ENCODE data around the gene INSIG1. TPM values are rescaled to one million over a fixed set of nuclear protein-coding genes. Genes with fewer than 3 reads are reported as not detected.
A peak's percentile ranks its signal among the peaks of the same experiment; 100 is the strongest.

INSIG1 gene
- total and polyA plus RNA-seq, 4 donors: 118 to 219 (median 193) TPM

DNA sequence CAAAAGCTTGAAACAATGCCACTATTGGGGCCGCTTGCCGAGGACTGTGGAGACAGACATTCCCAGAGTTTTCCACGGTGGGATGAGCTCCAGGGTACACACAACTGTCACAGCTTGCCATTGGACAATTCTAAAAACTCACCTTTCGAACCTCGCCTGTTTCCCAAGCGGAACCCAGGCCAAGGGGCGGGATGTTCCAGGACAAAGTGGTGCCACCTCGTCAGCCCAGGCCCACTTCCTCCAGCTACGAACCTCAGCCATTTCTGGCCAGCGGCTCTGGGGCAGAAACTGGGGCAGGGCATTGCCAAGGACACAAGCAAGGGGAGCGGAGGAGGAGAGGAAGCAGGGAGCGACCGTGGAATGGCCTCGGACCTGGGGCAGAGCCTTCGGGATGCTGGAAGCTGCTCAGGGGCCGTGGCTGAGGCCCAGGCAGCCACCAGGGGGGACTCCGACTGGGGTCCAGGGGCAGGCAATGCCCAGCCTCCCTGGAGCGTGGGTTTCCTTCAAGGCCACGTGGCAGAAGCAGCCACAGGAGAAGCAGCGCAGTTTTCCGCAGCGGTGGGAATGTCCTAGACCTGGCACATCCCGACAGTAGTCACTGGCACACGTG, 44.7 kb upstream of the INSIG1 start (continued):
- TF ChIP-seq GABPA (IDR thresholded peaks at IDR 0.05 in 1 of 2, conservative IDR thresholded peaks at IDR 0.05 in 1 of 2) (peak in 1 of 2 donors; percentile 63), HNF4A (conservative IDR thresholded peaks at IDR 0.05) (peak; percentile 89 to 93), RAD21 (IDR thresholded peaks at IDR 0.05) (peak; percentile 23 to 67), FOXA2 (IDR thresholded peaks at IDR 0.05) (peak; percentile 86), YY1 (IDR thresholded peaks at IDR 0.05) (peak; percentile 91), RXRA (IDR thresholded peaks at IDR 0.05) (peak; percentile 96 to 97), EGR1 (IDR thresholded peaks at IDR 0.05; ENCODE audit: low read depth in 2 of 2) (peak in 1 of 2 donors; percentile 48)
- TF ChIP-seq, protein P1, sequence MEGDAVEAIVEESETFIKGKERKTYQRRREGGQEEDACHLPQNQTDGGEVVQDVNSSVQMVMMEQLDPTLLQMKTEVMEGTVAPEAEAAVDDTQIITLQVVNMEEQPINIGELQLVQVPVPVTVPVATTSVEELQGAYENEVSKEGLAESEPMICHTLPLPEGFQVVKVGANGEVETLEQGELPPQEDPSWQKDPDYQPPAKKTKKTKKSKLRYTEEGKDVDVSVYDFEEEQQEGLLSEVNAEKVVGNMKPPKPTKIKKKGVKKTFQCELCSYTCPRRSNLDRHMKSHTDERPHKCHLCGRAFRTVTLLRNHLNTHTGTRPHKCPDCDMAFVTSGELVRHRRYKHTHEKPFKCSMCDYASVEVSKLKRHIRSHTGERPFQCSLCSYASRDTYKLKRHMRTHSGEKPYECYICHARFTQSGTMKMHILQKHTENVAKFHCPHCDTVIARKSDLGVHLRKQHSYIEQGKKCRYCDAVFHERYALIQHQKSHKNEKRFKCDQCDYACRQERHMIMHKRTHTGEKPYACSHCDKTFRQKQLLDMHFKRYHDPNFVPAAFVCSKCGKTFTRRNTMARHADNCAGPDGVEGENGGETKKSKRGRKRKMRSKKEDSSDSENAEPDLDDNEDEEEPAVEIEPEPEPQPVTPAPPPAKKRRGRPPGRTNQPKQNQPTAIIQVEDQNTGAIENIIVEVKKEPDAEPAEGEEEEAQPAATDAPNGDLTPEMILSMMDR (IDR thresholded peaks at IDR 0.05; ENCODE audit: low read depth, low read length, missing input control): no peak

DNA sequence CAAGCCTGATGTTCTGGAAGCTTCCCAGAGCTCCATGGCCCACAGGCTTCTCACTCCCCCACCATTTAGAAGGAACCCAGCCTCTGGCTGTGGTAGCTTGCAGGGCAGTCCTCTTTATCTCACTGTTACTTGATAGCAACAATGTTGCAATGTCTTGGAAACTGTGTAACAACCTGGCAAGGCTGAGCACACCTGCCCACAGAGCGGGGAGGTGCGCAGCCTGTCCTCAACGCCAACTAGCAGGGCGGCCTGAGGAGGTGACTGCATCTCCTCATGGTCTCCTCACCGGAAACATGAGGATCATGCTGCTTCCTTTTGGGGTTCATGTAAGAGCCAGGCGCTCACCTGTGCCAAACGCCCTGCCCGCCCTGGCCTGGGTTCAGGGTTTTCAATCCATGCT, 43.7 kb upstream of the INSIG1 start:
- Histone ChIP-seq H3K27me3 (ENCODE audit: control insufficient read depth in 4 of 4, insufficient read depth in 4 of 4, low read length in 3 of 4) (no peaks in the 10 kb centered on the region), H3K9ac (ENCODE audit: low read depth in 1 of 2, low read length in 2 of 2) (peak overlapping the region; percentile 89 to 94), H3K27ac (ENCODE audit: low read depth in 1 of 2, low read length in 2 of 2) (peak overlapping the region; percentile 97 to 98), H3K4me1 (ENCODE audit: control insufficient read depth in 4 of 4, insufficient read depth in 4 of 4, low read length in 3 of 4) (peaks cover 4 to 44% (median 20%) of the 10 kb centered on the region in 4 donors), H3K4me3 (ENCODE audit: low read depth in 1 of 3, low read length in 3 of 3) (peak overlapping the region; percentile 61 to 89 (median 78)), H3K36me3 (ENCODE audit: control insufficient read depth in 4 of 4, insufficient read depth in 3 of 4, low read depth in 1 of 4, low read length in 3 of 4) (peaks cover 2 to 6% (median 4%) of the 10 kb centered on the region in 4 donors), H3K9me3 (ENCODE audit: control insufficient read depth in 4 of 4, low read length in 3 of 4) (no peaks in the 10 kb centered on the region)
- WGBS: 39% methylated on average over 8 of the region's 8 CpGs
- TF ChIP-seq HNF4G (IDR thresholded peaks at IDR 0.05): no peak
- TF ChIP-seq JUND (IDR thresholded peaks at IDR 0.05): peak in 1 of 2 donors; percentile 76
- TF ChIP-seq EGR1 (IDR thresholded peaks at IDR 0.05; ENCODE audit: low read depth in 2 of 2): peak in 1 of 2 donors; percentile 35
- TF ChIP-seq FOXA1 (IDR thresholded peaks at IDR 0.05): no peak
- TF ChIP-seq HNF4A (conservative IDR thresholded peaks at IDR 0.05): peak; percentile 50 to 74
- TF ChIP-seq NR2F2 (IDR thresholded peaks at IDR 0.05): no peak
- TF ChIP-seq, protein P2, sequence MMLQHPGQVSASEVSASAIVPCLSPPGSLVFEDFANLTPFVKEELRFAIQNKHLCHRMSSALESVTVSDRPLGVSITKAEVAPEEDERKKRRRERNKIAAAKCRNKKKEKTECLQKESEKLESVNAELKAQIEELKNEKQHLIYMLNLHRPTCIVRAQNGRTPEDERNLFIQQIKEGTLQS (IDR thresholded peaks at IDR 0.05): no peak
- TF ChIP-seq TAF1 (conservative IDR thresholded peaks at IDR 0.05): peak; percentile 92
- TF ChIP-seq, protein P1 (IDR thresholded peaks at IDR 0.05; ENCODE audit: low read depth, low read length, missing input control): peak; percentile 5
- TF ChIP-seq YY1 (IDR thresholded peaks at IDR 0.05): peak; percentile 86
- peak; percentile 54 for TF ChIP-seq FOXA2 (IDR thresholded peaks at IDR 0.05)
- TF ChIP-seq, protein P3, sequence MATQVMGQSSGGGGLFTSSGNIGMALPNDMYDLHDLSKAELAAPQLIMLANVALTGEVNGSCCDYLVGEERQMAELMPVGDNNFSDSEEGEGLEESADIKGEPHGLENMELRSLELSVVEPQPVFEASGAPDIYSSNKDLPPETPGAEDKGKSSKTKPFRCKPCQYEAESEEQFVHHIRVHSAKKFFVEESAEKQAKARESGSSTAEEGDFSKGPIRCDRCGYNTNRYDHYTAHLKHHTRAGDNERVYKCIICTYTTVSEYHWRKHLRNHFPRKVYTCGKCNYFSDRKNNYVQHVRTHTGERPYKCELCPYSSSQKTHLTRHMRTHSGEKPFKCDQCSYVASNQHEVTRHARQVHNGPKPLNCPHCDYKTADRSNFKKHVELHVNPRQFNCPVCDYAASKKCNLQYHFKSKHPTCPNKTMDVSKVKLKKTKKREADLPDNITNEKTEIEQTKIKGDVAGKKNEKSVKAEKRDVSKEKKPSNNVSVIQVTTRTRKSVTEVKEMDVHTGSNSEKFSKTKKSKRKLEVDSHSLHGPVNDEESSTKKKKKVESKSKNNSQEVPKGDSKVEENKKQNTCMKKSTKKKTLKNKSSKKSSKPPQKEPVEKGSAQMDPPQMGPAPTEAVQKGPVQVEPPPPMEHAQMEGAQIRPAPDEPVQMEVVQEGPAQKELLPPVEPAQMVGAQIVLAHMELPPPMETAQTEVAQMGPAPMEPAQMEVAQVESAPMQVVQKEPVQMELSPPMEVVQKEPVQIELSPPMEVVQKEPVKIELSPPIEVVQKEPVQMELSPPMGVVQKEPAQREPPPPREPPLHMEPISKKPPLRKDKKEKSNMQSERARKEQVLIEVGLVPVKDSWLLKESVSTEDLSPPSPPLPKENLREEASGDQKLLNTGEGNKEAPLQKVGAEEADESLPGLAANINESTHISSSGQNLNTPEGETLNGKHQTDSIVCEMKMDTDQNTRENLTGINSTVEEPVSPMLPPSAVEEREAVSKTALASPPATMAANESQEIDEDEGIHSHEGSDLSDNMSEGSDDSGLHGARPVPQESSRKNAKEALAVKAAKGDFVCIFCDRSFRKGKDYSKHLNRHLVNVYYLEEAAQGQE (IDR thresholded peaks at IDR 0.05): peak; percentile 90
- TF ChIP-seq SP1 (IDR thresholded peaks at IDR 0.05): peak; percentile 74
- TF ChIP-seq GABPA (IDR thresholded peaks at IDR 0.05 in 1 of 2, conservative IDR thresholded peaks at IDR 0.05 in 1 of 2): no peak
- peak; percentile 56 to 60 for TF ChIP-seq RAD21 (IDR thresholded peaks at IDR 0.05)
- TF ChIP-seq, protein P4, sequence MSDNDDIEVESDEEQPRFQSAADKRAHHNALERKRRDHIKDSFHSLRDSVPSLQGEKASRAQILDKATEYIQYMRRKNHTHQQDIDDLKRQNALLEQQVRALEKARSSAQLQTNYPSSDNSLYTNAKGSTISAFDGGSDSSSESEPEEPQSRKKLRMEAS (IDR thresholded peaks at IDR 0.05): peak; percentile 71
- peak; percentile 78 to 88 for TF ChIP-seq RXRA (IDR thresholded peaks at IDR 0.05)
- no peak for DNase-seq (ENCODE audit: low spot score)

Measured in liver (tissue), 9 donors.